B cell (primary cell): Measurements from ENCODE around the gene STIM1. TPM values are rescaled to one million over a fixed set of nuclear protein-coding genes. Genes with fewer than 3 reads are reported as not detected.

Experiments used
- ATAC-seq: fragments of 200-7000 bp; cut with Tn5 transposase; one replicate; pipeline ENCODE4 v1.10.0; 2021; ENCODE audit warnings: low read depth, mild to moderate bottlenecking, moderate number of reproducible peaks, moderate library complexity
- CTCF ChIA-PET: fragments of 350-600 bp; sonication (Branson Sonifier 250); formaldehyde crosslinking; loops from one replicate; lab custom pipeline; 2021; ENCODE audit warnings: antibody characterized with exemption, inconsistent platforms; lab: Charles Lee
- POLR2A ChIA-PET: fragments of 350-600 bp; sonication (Branson Sonifier 250); formaldehyde crosslinking; loops from one replicate; lab custom pipeline; 2021; ENCODE audit warnings: antibody characterized with exemption; lab: Charles Lee
- DNase-seq: peaks from one replicate; pipeline ENCODE4 v3.0.0; 2013
- H2AFZ ChIP-seq: 2 replicates; pipeline ENCODE4 v1.6.1; 2012; ENCODE audit warnings: mild to moderate bottlenecking, low read depth, low read length; ENCODE audit not compliant: insufficient read depth, poor library complexity, severe bottlenecking
- H3K27ac ChIP-seq, 2 donors: 1 replicate in 1 of 2; 2 replicates in 1 of 2; pipeline ENCODE4 v1.5.1; 2012 to 2013; ENCODE audit warnings: low read length in 2 of 2, mild to moderate bottlenecking in 2 of 2, moderate library complexity in 1 of 2
- H3K27me3 ChIP-seq, 4 experiments: fragments of 200-600 bp in 1 of 4; sonication (generic) in 1 of 4; replicated peaks in 1 of 4; 1 replicate in 2 of 4; 2 replicates in 2 of 4; pipeline versions ENCODE4 v1.6.1 to v1.7.0; 2013 to 2016; ENCODE audit warnings: low read length in 3 of 4, mild to moderate bottlenecking in 2 of 4, mixed read lengths in 1 of 4, moderate library complexity in 1 of 4; ENCODE audit not compliant: insufficient read depth in 4 of 4, control insufficient read depth in 3 of 4; ENCODE audit errors: control extremely low read depth in 1 of 4
- H3K36me3 ChIP-seq, 2 experiments: replicated peaks in 1 of 2; 1 replicate in 1 of 2; 2 replicates in 1 of 2; pipeline versions ENCODE4 v1.6.1 to v1.7.1; 2013; ENCODE audit warnings: low read length in 1 of 2; ENCODE audit not compliant: insufficient read depth in 2 of 2, control insufficient read depth in 1 of 2; ENCODE audit errors: control extremely low read depth in 1 of 2, extremely low read depth in 1 of 2
- H3K4me1 ChIP-seq, 2 donors: fragments of 200-600 bp in 1 of 2; sonication (generic) in 1 of 2; 1 replicate in 1 of 2; 2 replicates in 1 of 2; pipeline versions ENCODE4 v1.5.1 to v1.6.1; 2013 to 2017; ENCODE audit warnings: low read length in 2 of 2; ENCODE audit not compliant: control insufficient read depth in 2 of 2, insufficient read depth in 2 of 2
- H3K4me2 ChIP-seq: replicated peaks from 2 replicates; pipeline ENCODE3; 2012; ENCODE audit warnings: mild to moderate bottlenecking, low read depth, low read length; ENCODE audit not compliant: poor library complexity, severe bottlenecking
- H3K4me3 ChIP-seq, 5 experiments: fragments of 200-600 bp in 1 of 5; sonication (generic) in 1 of 5; 1 replicate in 3 of 5; 2 replicates in 2 of 5; pipeline versions ENCODE4 v1.5.1 to v1.7.0; 2011 to 2016; ENCODE audit warnings: low read length in 4 of 5, mild to moderate bottlenecking in 4 of 5, low read depth in 2 of 5, control low read depth in 1 of 5, moderate library complexity in 1 of 5; ENCODE audit not compliant: insufficient read depth in 1 of 5; ENCODE audit errors: control extremely low read depth in 1 of 5, extremely low read depth in 1 of 5
- H3K79me2 ChIP-seq: fragments of 200-600 bp; sonication (generic); one replicate; pipeline ENCODE4 v1.6.0; 2016; ENCODE audit warnings: low read length; ENCODE audit not compliant: control insufficient read depth, insufficient read depth
- H3K9ac ChIP-seq: fragments of 200-600 bp; sonication (generic); 2 replicates; pipeline ENCODE4 v1.6.1; 2017; ENCODE audit warnings: mild to moderate bottlenecking, low read length, moderate library complexity
- H3K9me3 ChIP-seq, 3 donors: one replicate each; pipeline versions ENCODE4 v1.6.1 to v1.7.1; 2013; ENCODE audit warnings: low read length in 2 of 3; ENCODE audit not compliant: control insufficient read depth in 2 of 3, insufficient read depth in 1 of 3; ENCODE audit errors: control extremely low read depth in 1 of 3
- H4K20me1 ChIP-seq: 2 replicates; pipeline ENCODE4 v1.6.0; 2012; ENCODE audit warnings: mild to moderate bottlenecking, low read length; ENCODE audit not compliant: insufficient read depth, control insufficient read depth, poor library complexity, severe bottlenecking
- H3K27ac Mint-ChIP-seq: one replicate; pipeline ENCODE4 v1.8.0; 2021; ENCODE audit warnings: mixed read lengths
- H3K27me3 Mint-ChIP-seq: one replicate; pipeline ENCODE4 v1.8.0; 2021; ENCODE audit warnings: mixed read lengths
- H3K4me1 Mint-ChIP-seq: one replicate; pipeline ENCODE4 v1.8.0; 2021; ENCODE audit warnings: mixed read lengths
- H3K4me3 Mint-ChIP-seq: one replicate; pipeline ENCODE4 v1.8.0; 2021; ENCODE audit warnings: mixed read lengths
- H3K9me3 Mint-ChIP-seq: one replicate; pipeline ENCODE4 v1.8.0; 2022; ENCODE audit warnings: mixed read lengths; ENCODE audit not compliant: insufficient read depth
- CTCF ChIP-seq: fragments of 200-600 bp; IDR thresholded peaks from one replicate; pipeline ENCODE4 v1.8.0; 2022; ENCODE audit warnings: antibody characterized with exemption, mild to moderate bottlenecking
- EZH2 ChIP-seq: IDR thresholded peaks from 2 replicates; pipeline ENCODE4 v1.6.1; 2012; ENCODE audit warnings: borderline replicate concordance, low read depth, mild to moderate bottlenecking, moderate library complexity, low read length; ENCODE audit not compliant: insufficient read depth, poor library complexity, severe bottlenecking
- WGBS: methylation state at CpG from one replicate; pipeline ENCODE4 v1.1.5; 2013; ENCODE audit warnings: missing lambda C conversion rate; ENCODE audit not compliant: insufficient coverage; 5-methylcytosine and 5-hydroxymethylcytosine counted together
- intact Hi-C: fragments of 100-400 bp; cut with micrococcal nuclease; formaldehyde crosslinking; loops from one replicate; pipeline ENCODE4 v1.10.0; 2022
- polyA plus RNA-seq: library from polyadenylated mRNA; depleted of rRNA; stranded (reverse); fragments of >200 nt; gene quantifications from 2 replicates; pipeline ENCODE4 v1.2.3, GENCODE V29; 2012
- total RNA-seq, 2 donors: library from RNA; stranded (reverse); fragments of 120-200 nt in 1 of 2; gene quantifications; 1 replicate in 1 of 2; 2 replicates in 1 of 2; pipeline versions ENCODE4 v1.2.3 to v1.2.4, GENCODE V29; 2013 to 2022

The STIM1 gene
- total and polyA plus RNA-seq, 2 donors (not counting 1 experiment from before 2014, with no cell fraction given) = 59.4 to 76.7 TPM

- peaks cover 0 to 45% of the 10 kb centered on the region in 2 experiments for H3K36me3 ChIP-seq
- H3K27me3 ChIP-seq = no peaks in the 10 kb centered on the region
- ATAC-seq = no peak
- H3K4me3 ChIP-seq = no peak overlapping the region
- ChIA-PET CTCF (interaction anchor here (0.7 to 3.3 kb wide), 21 partner anchors 8 to 247 kb away, joined by 3 to 33 read pairs (median 6); partner anchors contain the start of genes PGAP2, RHOG and STIM1), POLR2A (interaction anchor here (2.8 kb wide), 1 partner anchor 15 kb away, joined by 12 read pairs; the partner anchor contains the start of gene RHOG)
- peak overlapping the region in 1 of 2 donors; percentile 74 for H3K27ac ChIP-seq
- Mint-ChIP-seq H3K9me3 (no peaks in the 10 kb centered on the region), H3K4me1 (peaks cover 26% of the 10 kb centered on the region), H3K27me3 (no peaks in the 10 kb centered on the region), H3K4me3 (no peak overlapping the region), H3K27ac (peak overlapping the region; percentile 82)
- no peaks in the 10 kb centered on the region for H3K9me3 ChIP-seq
- peaks cover 20% of the 10 kb centered on the region for H4K20me1 ChIP-seq
- peaks cover 13 to 16% of the 10 kb centered on the region in 2 donors for H3K4me1 ChIP-seq
- H3K9ac ChIP-seq = no peak overlapping the region
- intact Hi-C loops = no loop called here
- peak overlapping the region; percentile 16 for H3K4me2 ChIP-seq
- H2AFZ ChIP-seq = no peak overlapping the region
- peaks cover 32% of the 10 kb centered on the region for H3K79me2 ChIP-seq
- no peak for TF ChIP-seq CTCF
- no peak for TF ChIP-seq EZH2
- 68% methylated on average over 5 of the region's 8 CpGs for WGBS
- no peak for DNase-seq
Observed at GRCh38 chr11:3825473-3826154, 29.9 kb upstream of the STIM1 start.

GRCh38 chr11:3826721-3827120, 28.7 kb upstream of the STIM1 start:
- Histone ChIP-seq H3K4me1 (peaks cover 23 to 27% of the 10 kb centered on the region in 2 donors), H3K9me3 (no peaks in the 10 kb centered on the region), H3K36me3 (peaks cover 0 to 55% of the 10 kb centered on the region in 2 experiments), H4K20me1 (peaks cover 31% of the 10 kb centered on the region), H2AFZ (no peak overlapping the region), H3K9ac (no peak overlapping the region), H3K27ac (peak overlapping the region in 1 of 2 donors; percentile 35), H3K4me2 (no peak overlapping the region), H3K79me2 (peaks cover 43% of the 10 kb centered on the region), H3K27me3 (no peaks in the 10 kb centered on the region), H3K4me3 (no peak overlapping the region)
- ChIA-PET POLR2A (interaction anchor here (0.6 to 1.3 kb wide), 2 partner anchors 15 to 165 kb away, joined by 4 to 6 read pairs; partner anchors contain the start of gene RHOG), CTCF (interaction anchor here (0.7 to 3.3 kb wide), 6 partner anchors 12 to 246 kb away, joined by 3 to 33 read pairs (median 4); partner anchors contain the start of gene RHOG)
- 100% methylated on average over 3 of the region's 3 CpGs for WGBS
- DNase-seq (no peak), ATAC-seq (no peak)
- Mint-ChIP-seq H3K4me3 (no peak overlapping the region), H3K27ac (peak overlapping the region; percentile 53), H3K27me3 (no peaks in the 10 kb centered on the region), H3K9me3 (no peaks in the 10 kb centered on the region), H3K4me1 (peaks cover 37% of the 10 kb centered on the region)
- TF ChIP-seq EZH2 (no peak), CTCF (no peak)
- intact Hi-C loops = no loop called here
